ENCODE results near the gene BUB1B. TPM values are rescaled to one million over a fixed set of nuclear protein-coding genes. Genes with fewer than 3 reads are reported as not detected.

Gene BUB1B
- total RNA-seq, 1 donor from 2014 or later, result 0.79 TPM

GRCh38 chr15:40175160-40175559 lies 14.3 kb downstream of the BUB1B start:
- no peak for FAIRE-seq
- DNase-seq (ENCODE audit: low read depth), result no peak
- no peaks in the 10 kb centered on the region for H3K27me3 ChIP-seq (ENCODE audit: control insufficient read depth, insufficient read depth, low read length)
- no peaks in the 10 kb centered on the region for H3K36me3 ChIP-seq (ENCODE audit: control insufficient read depth, insufficient read depth, low read length)
- H3K4me3 ChIP-seq (ENCODE audit: low read depth, low read length), result no peak overlapping the region
- TF ChIP-seq, protein P1, sequence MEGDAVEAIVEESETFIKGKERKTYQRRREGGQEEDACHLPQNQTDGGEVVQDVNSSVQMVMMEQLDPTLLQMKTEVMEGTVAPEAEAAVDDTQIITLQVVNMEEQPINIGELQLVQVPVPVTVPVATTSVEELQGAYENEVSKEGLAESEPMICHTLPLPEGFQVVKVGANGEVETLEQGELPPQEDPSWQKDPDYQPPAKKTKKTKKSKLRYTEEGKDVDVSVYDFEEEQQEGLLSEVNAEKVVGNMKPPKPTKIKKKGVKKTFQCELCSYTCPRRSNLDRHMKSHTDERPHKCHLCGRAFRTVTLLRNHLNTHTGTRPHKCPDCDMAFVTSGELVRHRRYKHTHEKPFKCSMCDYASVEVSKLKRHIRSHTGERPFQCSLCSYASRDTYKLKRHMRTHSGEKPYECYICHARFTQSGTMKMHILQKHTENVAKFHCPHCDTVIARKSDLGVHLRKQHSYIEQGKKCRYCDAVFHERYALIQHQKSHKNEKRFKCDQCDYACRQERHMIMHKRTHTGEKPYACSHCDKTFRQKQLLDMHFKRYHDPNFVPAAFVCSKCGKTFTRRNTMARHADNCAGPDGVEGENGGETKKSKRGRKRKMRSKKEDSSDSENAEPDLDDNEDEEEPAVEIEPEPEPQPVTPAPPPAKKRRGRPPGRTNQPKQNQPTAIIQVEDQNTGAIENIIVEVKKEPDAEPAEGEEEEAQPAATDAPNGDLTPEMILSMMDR (IDR thresholded peaks at IDR 0.05; ENCODE audit: insufficient read depth, low read length, severe bottlenecking), result no peak

GRCh38 chr15:40182358-40183029 lies 21.6 kb downstream of the BUB1B start:
- H3K36me3 ChIP-seq (ENCODE audit: control insufficient read depth, insufficient read depth, low read length), result no peaks in the 10 kb centered on the region
- TF ChIP-seq, protein P1 (IDR thresholded peaks at IDR 0.05; ENCODE audit: insufficient read depth, low read length, severe bottlenecking), result no peak
- FAIRE-seq, result no peak
- H3K4me3 ChIP-seq (ENCODE audit: low read depth, low read length), result no peak overlapping the region
- no peak for DNase-seq (ENCODE audit: low read depth)
- H3K27me3 ChIP-seq (ENCODE audit: control insufficient read depth, insufficient read depth, low read length), result no peaks in the 10 kb centered on the region

DNA sequence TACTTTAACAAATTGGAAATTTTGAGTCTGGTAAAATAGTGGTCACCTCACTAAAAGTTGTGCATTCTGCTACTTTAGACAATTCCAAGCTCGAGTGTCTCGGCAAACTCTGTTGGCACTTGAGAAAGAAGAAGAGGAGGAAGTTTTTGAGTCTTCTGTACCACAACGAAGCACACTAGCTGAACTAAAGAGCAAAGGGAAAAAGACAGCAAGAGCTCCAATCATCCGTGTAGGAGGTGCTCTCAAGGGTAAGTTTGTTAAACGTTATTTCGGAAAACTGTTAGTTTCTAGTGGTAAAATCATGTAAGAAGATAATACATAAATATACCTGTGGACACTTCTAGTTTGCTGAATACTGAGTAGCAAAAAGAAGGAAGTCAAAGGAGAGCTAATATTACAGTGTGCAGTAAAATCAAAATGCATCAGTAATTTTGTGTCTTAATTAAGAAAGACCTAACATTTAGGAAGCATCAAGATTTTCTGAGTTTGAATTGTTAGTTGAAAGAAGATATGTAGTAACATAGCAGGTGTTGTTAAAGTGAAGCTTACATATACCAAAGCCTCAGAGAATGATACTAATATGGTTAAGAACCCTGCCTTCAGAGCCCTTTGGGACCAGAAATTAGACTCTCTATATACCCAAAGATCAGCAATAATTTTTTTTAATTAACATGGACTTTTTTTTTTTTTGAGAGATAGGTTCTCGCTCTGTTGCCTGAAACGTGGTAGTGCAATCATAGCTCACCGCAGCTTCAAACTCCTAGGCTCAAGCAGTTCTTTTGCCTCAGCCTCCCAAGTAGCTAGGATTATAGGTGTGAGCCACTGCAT lies 23.0 kb downstream of the BUB1B start:
- FAIRE-seq (no peak), DNase-seq (ENCODE audit: low read depth) (no peak)
- TF ChIP-seq, protein P1 (IDR thresholded peaks at IDR 0.05; ENCODE audit: insufficient read depth, low read length, severe bottlenecking), result no peak
- no peak overlapping the region for H3K4me3 ChIP-seq (ENCODE audit: low read depth, low read length)
- H3K36me3 ChIP-seq (ENCODE audit: control insufficient read depth, insufficient read depth, low read length), result no peaks in the 10 kb centered on the region
- H3K27me3 ChIP-seq (ENCODE audit: control insufficient read depth, insufficient read depth, low read length), result no peaks in the 10 kb centered on the region

DNA sequence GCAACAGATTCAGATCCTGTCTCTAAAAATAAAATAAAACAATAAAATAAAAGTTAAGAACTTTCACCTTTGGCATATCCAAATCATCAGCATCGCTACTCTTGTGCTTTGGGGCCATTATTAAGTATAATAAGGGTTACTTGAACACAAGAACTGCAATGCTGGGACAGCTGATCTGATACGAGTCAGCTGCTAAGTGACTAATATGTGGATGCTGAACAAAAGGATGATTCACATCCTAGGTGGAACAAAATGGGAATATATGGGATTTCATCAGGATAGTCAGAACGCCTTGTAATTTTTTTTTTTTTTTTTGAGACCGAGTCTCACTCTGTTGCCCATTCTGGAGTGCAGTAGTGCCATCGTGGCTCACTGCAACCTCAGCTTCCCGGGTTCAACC lies 29.7 kb downstream of the BUB1B start:
- FAIRE-seq (no peak), DNase-seq (ENCODE audit: low read depth) (peak; percentile 87)
- H3K27me3 ChIP-seq (ENCODE audit: control insufficient read depth, insufficient read depth, low read length), result no peaks in the 10 kb centered on the region
- no peak overlapping the region for H3K4me3 ChIP-seq (ENCODE audit: low read depth, low read length)
- H3K36me3 ChIP-seq (ENCODE audit: control insufficient read depth, insufficient read depth, low read length), result no peaks in the 10 kb centered on the region
- TF ChIP-seq, protein P1 (IDR thresholded peaks at IDR 0.05; ENCODE audit: insufficient read depth, low read length, severe bottlenecking), result no peak

DNA sequence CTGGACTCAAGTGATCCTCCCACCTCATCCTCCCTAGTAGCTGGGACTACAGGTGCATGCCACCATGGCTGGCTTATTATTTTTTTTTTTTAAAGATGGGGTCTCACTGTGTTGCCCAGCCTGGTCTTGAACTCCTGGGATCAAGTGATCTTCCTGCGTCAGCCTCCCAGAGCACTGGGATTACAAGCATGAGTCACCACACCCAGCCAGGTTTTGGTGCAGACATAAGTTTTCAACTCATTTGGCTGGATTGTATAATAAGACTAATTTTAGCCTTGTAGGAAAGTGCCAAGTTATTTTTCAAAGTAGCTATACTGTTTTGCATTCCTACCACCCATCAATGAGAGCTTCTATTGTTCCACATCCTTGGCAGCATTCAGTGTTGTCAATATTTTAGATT lies 32.1 kb downstream of the BUB1B start:
- Histone ChIP-seq H3K36me3 (ENCODE audit: control insufficient read depth, insufficient read depth, low read length) (no peaks in the 10 kb centered on the region), H3K4me3 (ENCODE audit: low read depth, low read length) (no peak overlapping the region), H3K27me3 (ENCODE audit: control insufficient read depth, insufficient read depth, low read length) (no peaks in the 10 kb centered on the region)
- TF ChIP-seq, protein P1 (IDR thresholded peaks at IDR 0.05; ENCODE audit: insufficient read depth, low read length, severe bottlenecking), result no peak
- DNase-seq (ENCODE audit: low read depth) (no peak), FAIRE-seq (no peak)

Measured in bronchial epithelial cell (primary cell).